ENCODE measurements around the gene ZIC4. TPM values are rescaled to one million over a fixed set of nuclear protein-coding genes. Genes with fewer than 3 reads are reported as not detected.

The ZIC4 gene
- total and polyA plus RNA-seq, 2 of the 4 experiments (the other 2 are of a cell fraction) = not detected

DNA sequence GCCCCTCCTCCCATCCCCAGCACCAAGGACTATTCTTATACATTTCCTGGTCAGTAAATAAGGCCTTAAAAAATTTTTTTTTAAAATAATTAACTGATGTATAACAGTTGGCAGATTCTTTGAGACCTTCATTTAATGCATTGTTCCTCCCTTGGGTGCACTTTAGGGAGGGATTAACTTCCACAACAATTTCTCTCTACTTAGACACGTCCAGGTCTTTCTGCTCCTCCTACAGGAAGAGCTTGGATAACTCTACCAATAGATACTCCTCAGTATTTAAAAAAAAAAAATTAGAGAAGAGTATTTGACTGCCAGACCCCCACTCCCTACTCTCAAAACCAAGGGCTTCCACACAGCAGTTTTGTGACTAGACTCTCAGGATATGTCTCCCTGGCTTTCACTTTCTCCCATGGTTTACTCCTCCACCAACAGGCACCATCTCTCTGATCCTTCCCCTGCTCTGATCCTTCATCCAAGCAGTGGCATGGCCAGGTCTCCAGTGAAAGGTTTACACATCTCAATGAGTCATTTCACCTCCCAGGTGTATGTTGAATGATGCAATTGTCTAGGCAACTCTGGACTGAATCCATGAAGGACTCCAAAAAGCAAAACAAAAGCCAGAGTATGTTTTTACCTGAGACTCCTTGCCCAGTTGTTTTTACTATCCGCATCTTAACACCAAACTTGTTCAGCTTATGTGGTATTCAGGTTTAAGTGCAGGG lies 7.4 kb downstream of the ZIC4 start:
- Histone ChIP-seq H3K56ac (ENCODE audit: extremely low read depth, insufficient read depth, low read length) (no peak overlapping the region), H3K9ac (ENCODE audit: low read depth, low read length) (no peak overlapping the region), H2BK15ac (ENCODE audit: low read depth, low read length) (no peak overlapping the region), H2BK5ac (ENCODE audit: low read depth, low read length, poor library complexity, severe bottlenecking) (no peak overlapping the region), H3K9me3 (ENCODE audit: control insufficient read depth, insufficient read depth, low read length) (peaks cover 21% of the 10 kb centered on the region; the same call in 1 of the 2 replicates), H2AK5ac (ENCODE audit: low read depth, low read length) (no peak overlapping the region), H3K79me1 (ENCODE audit: low read depth in 1 of 2, low read length in 2 of 2) (no peaks in the 10 kb centered on the region), H3K18ac (ENCODE audit: low read depth, low read length) (no peak overlapping the region), H3K9me1 (ENCODE audit: insufficient read depth, low read length) (no peaks in the 10 kb centered on the region), H3K36me3 (ENCODE audit: control insufficient read depth, insufficient read depth, low read length) (no peaks in the 10 kb centered on the region), H4K91ac (ENCODE audit: insufficient read depth, low read depth, low read length) (no peak overlapping the region), H2AK9ac (replicated peaks; ENCODE audit: low read depth, low read length, poor library complexity) (no peak overlapping the region), H4K20me1 (ENCODE audit: insufficient read depth, low read length) (no peaks in the 10 kb centered on the region), H2AFZ (replicated peaks; ENCODE audit: low read length, poor library complexity) (no peak overlapping the region), H3K4me3 (ENCODE audit: insufficient read depth, low read depth, low read length) (no peak overlapping the region), H2BK120ac (ENCODE audit: low read depth, low read length) (no peak overlapping the region), H3K23ac (ENCODE audit: low read depth, low read length) (no peak overlapping the region), H3K4ac (ENCODE audit: low read depth, low read length) (no peak overlapping the region), H3K27me3 (ENCODE audit: control insufficient read depth, insufficient read depth, low read length) (peaks cover 74% of the 10 kb centered on the region), H4K8ac (ENCODE audit: low read depth in 2 of 2, low read length in 2 of 2) (no peak overlapping the region), H3K27ac (ENCODE audit: insufficient read depth, low read length) (no peak overlapping the region), H3K4me2 (ENCODE audit: low read depth, low read length) (no peak overlapping the region), H4K5ac (ENCODE audit: low read depth, low read length) (no peak overlapping the region), H2BK20ac (ENCODE audit: low read depth, low read length) (no peak overlapping the region), H3K4me1 (ENCODE audit: control insufficient read depth, insufficient read depth, low read length) (no peaks in the 10 kb centered on the region), H3K14ac (replicated peaks; ENCODE audit: low read depth, low read length) (no peak overlapping the region)
- ChIA-PET CTCF (no interaction called here), POLR2A (ENCODE audit: unreplicated experiment) (no interaction called here)
- in situ Hi-C loops (cut with MboI; ENCODE audit: low sequenced_read_pairs) (no loop called here), intact Hi-C loops (cut with micrococcal nuclease) (no loop called here), dilution Hi-C loops (cut with HindIII; ENCODE audit: low sequenced_read_pairs, unreplicated experiment) (no loop called here)
- ATAC-seq (ENCODE audit: low read depth) (no peak), DNase-seq (no peak)
- TF ChIP-seq, protein P1, sequence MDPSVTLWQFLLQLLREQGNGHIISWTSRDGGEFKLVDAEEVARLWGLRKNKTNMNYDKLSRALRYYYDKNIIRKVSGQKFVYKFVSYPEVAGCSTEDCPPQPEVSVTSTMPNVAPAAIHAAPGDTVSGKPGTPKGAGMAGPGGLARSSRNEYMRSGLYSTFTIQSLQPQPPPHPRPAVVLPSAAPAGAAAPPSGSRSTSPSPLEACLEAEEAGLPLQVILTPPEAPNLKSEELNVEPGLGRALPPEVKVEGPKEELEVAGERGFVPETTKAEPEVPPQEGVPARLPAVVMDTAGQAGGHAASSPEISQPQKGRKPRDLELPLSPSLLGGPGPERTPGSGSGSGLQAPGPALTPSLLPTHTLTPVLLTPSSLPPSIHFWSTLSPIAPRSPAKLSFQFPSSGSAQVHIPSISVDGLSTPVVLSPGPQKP (IDR thresholded peaks at IDR 0.05; ENCODE audit: borderline replicate concordance, low read depth, low read length) = no peak
- no peak for TF ChIP-seq RCOR1 (IDR thresholded peaks at IDR 0.05; ENCODE audit: insufficient replicate concordance, low read length)
- no peak for TF ChIP-seq MXI1 (IDR thresholded peaks at IDR 0.05; ENCODE audit: borderline replicate concordance, low read depth, low read length)
- no peak for TF ChIP-seq RFX5 (IDR thresholded peaks at IDR 0.05; ENCODE audit: low read depth, low read length)
- TF ChIP-seq CEBPB (IDR thresholded peaks at IDR 0.05; ENCODE audit: low read depth, low read length) = no peak
- TF ChIP-seq RAD21 (IDR thresholded peaks at IDR 0.05; ENCODE audit: low read length) = no peak
- TF ChIP-seq FOS (IDR thresholded peaks at IDR 0.05; ENCODE audit: low read depth, low read length) = no peak
- TF ChIP-seq, protein P2, sequence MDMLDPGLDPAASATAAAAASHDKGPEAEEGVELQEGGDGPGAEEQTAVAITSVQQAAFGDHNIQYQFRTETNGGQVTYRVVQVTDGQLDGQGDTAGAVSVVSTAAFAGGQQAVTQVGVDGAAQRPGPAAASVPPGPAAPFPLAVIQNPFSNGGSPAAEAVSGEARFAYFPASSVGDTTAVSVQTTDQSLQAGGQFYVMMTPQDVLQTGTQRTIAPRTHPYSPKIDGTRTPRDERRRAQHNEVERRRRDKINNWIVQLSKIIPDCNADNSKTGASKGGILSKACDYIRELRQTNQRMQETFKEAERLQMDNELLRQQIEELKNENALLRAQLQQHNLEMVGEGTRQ (IDR thresholded peaks at IDR 0.05; ENCODE audit: low read depth, low read length) = no peak
- TF ChIP-seq, protein P3, sequence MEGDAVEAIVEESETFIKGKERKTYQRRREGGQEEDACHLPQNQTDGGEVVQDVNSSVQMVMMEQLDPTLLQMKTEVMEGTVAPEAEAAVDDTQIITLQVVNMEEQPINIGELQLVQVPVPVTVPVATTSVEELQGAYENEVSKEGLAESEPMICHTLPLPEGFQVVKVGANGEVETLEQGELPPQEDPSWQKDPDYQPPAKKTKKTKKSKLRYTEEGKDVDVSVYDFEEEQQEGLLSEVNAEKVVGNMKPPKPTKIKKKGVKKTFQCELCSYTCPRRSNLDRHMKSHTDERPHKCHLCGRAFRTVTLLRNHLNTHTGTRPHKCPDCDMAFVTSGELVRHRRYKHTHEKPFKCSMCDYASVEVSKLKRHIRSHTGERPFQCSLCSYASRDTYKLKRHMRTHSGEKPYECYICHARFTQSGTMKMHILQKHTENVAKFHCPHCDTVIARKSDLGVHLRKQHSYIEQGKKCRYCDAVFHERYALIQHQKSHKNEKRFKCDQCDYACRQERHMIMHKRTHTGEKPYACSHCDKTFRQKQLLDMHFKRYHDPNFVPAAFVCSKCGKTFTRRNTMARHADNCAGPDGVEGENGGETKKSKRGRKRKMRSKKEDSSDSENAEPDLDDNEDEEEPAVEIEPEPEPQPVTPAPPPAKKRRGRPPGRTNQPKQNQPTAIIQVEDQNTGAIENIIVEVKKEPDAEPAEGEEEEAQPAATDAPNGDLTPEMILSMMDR (conservative IDR thresholded peaks at IDR 0.05; ENCODE audit: low read depth, low read length) = no peak
- no peak for TF ChIP-seq NFE2L2 (IDR thresholded peaks at IDR 0.05; ENCODE audit: low read depth, low read length)
- TF ChIP-seq MAZ (IDR thresholded peaks at IDR 0.05; ENCODE audit: borderline replicate concordance, low read depth, low read length) = no peak
- no peak for TF ChIP-seq BHLHE40 (IDR thresholded peaks at IDR 0.05; ENCODE audit: low read depth, low read length)
- no peak for TF ChIP-seq MAFK (IDR thresholded peaks at IDR 0.05; ENCODE audit: low read depth, low read length)
- TF ChIP-seq POLR2A (IDR thresholded peaks at IDR 0.05; ENCODE audit: low read depth, low read length) = no peak
- TF ChIP-seq CHD1 (IDR thresholded peaks at IDR 0.05; ENCODE audit: low read depth, low read length) = no peak
- TF ChIP-seq SMC3 (IDR thresholded peaks at IDR 0.05; ENCODE audit: low read depth, low read length) = no peak
- BruUV-seq (replicated peaks) = no TSS peak
- whole genome bisulfite sequencing, 2 experiments (ENCODE audit: extremely low coverage in 2 of 2, insufficient read length in 1 of 2) = no CpG with 5 or more reads among the region's 2 CpGs
